Heart left ventricle (tissue), 16 donors: ENCODE data around the gene TTC16. TPM values are rescaled to one million over a fixed set of nuclear protein-coding genes. Genes with fewer than 3 reads are reported as not detected.

Source experiments
- ATAC-seq, 4 donors: fragments of 200-7000 bp; cut with Tn5 transposase; one replicate each; pipeline ENCODE4 v1.9.1; 2020 to 2022; ENCODE audit warnings: moderate library complexity in 4 of 4, mild to moderate bottlenecking in 3 of 4, moderate number of reproducible peaks in 1 of 4
- DNase-seq, 5 donors: peaks; one replicate each; pipeline ENCODE4 v3.0.0-alpha.2; 2020
- H3K27ac ChIP-seq, 12 donors: fragments of 200-600 bp; sonication (generic) in 4 of 12; one replicate each; pipeline versions ENCODE4 v1.5.0 to v1.8.0; 2016 to 2022; ENCODE audit warnings: mild to moderate bottlenecking in 2 of 12
- H3K27me3 ChIP-seq, 9 donors: fragments of 200-600 bp; sonication (generic) in 2 of 9; one replicate each; pipeline versions ENCODE4 v1.5.1 to v1.8.0; 2016 to 2022; ENCODE audit warnings: mild to moderate bottlenecking in 3 of 9
- H3K36me3 ChIP-seq, 9 donors: fragments of 200-600 bp; sonication (generic) in 2 of 9; one replicate each; pipeline versions ENCODE4 v1.5.0 to v1.8.0; 2018 to 2022; ENCODE audit warnings: mild to moderate bottlenecking in 2 of 9
- H3K4me1 ChIP-seq, 12 donors: fragments of 200-600 bp; sonication (generic) in 4 of 12; one replicate each; pipeline versions ENCODE4 v1.5.0 to v1.8.0; 2016 to 2022; ENCODE audit warnings: mild to moderate bottlenecking in 3 of 12
- H3K4me3 ChIP-seq, 12 donors: fragments of 200-600 bp; sonication (generic) in 4 of 12; one replicate each; pipeline versions ENCODE4 v1.5.0 to v1.8.0; 2017 to 2022; ENCODE audit warnings: mild to moderate bottlenecking in 9 of 12, moderate library complexity in 4 of 12
- H3K9me3 ChIP-seq, 12 donors: fragments of 200-600 bp; sonication (generic) in 4 of 12; one replicate each; pipeline versions ENCODE4 v1.5.0 to v1.8.0; 2016 to 2022; ENCODE audit warnings: mild to moderate bottlenecking in 1 of 12
- POLR2A ChIP-seq, 2 donors: fragments of 450-650 bp; IDR thresholded peaks; one replicate each; pipeline ENCODE4 v1.6.1; 2017; ENCODE audit warnings: antibody characterized with exemption in 2 of 2, mild to moderate bottlenecking in 2 of 2, moderate library complexity in 2 of 2
- WGBS, 4 donors: extraction: QIAGEN DNeasy Blood & Tissue Kit in 2 of 4; methylation state at CpG; one replicate each; pipeline versions ENCODE4 v1.1.5 to v1.1.7; 2013 to 2018; 5-methylcytosine and 5-hydroxymethylcytosine counted together
- intact Hi-C, 10 donors: fragments of 100-400 bp; cut with DNase I; formaldehyde crosslinking; loops; one replicate each; pipeline versions ENCODE4 v1.11.1 to v1.14.2; 2022
- polyA plus RNA-seq, 2 donors: library from polyadenylated mRNA; stranded (reverse); fragments of 200-250 nt; gene quantifications; one replicate each; pipeline ENCODE4 v1.2.3, GENCODE V29; 2013
- total RNA-seq, 9 donors: library from RNA; depleted of rRNA in 2 of 9; stranded (reverse); fragments of >200 nt in 2 of 9; fragmentation: NEBNext Ultra II Directional in 3 of 9; extraction: Animal tissue kit (Norgen Biotek cat#: 25700) in 3 of 9; gene quantifications; one replicate each; pipeline versions ENCODE4 v1.1.0 to v1.2.4, GENCODE V29; 2016 to 2023
- TF ChIP-seq, protein P1 (sequence below), 12 donors: fragments of 200-600 bp; sonication (generic) in 4 of 12; IDR thresholded peaks; one replicate each; pipeline versions ENCODE4 v1.5.0 to v1.8.0; 2018 to 2022; ENCODE audit warnings: antibody characterized with exemption in 12 of 12, mild to moderate bottlenecking in 5 of 12
- donor health status: ischemic (EF 13 %, LVEDD 7.1; RV severe dilation, severe dysfunction).
- donor health status: healthy with polysubstance abuse.
- donor health status: DM: no; HTN: yes; CAD: no.
- donor health status: DM: no; HTN: no; CAD: no.
- donor health status: ischemic (EF 25% LVEDD 6.9; RV normal size, moderate dysfunction).
- donor health status: ischemic (EF 25% LVEDD 5.7; RV mildly dilated, moderate dysfunction).
- donor health status: healthy.
- donor health status: DM: yes; HTN: yes; CAD: no.
- donor health status: ischemic (EF 35%, LVEDD 5.7; RV mildly dilated, moderate dysfunction).
- donor health status: nonischemic (EF 11% LVEDD 7.7; RV severe dilation, severe dysfunction).
- donor health status: DM: yes; HTN: yes; CAD: no.
- donor health status: PGD.
- donor health status: ischemic (EF 29% LVEDD 5.4; RV normal size, mild dysfunction).
- donor health status: nonischemic (EF 23%, LVEDD 6.1; RV moderate dilation, normal function).

Gene TTC16
- total and polyA plus RNA-seq, 11 donors = 0.09 to 0.61 (median 0.27) TPM; not detected in 2

DNA sequence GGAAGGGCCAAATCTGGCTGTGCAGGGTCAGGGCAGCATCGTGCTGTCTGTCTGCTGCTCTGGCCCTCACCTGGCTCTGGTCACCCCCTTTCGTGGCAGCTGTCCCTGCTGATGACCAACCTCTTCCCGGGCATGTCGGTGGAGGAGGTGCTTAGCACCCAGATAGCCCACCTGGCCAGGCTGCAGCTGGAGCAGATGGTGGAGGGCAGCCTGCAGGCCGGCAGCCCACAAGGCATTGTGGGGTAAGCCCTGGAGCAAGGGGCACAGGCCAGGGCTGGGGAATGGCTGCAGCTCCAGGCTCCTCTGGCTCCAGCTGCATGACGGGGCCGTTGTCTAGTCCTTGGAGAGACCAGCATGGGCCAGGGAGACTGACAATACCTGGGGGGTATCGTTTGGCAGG is 11.0 kb downstream of the TTC16 start:
- peaks cover 0 to 9% (median 7%) of the 10 kb centered on the region in 9 donors for H3K36me3 ChIP-seq
- H3K4me3 ChIP-seq = no peak overlapping the region
- no peak for TF ChIP-seq POLR2A (IDR thresholded peaks at IDR 0.05)
- TF ChIP-seq, protein P1, sequence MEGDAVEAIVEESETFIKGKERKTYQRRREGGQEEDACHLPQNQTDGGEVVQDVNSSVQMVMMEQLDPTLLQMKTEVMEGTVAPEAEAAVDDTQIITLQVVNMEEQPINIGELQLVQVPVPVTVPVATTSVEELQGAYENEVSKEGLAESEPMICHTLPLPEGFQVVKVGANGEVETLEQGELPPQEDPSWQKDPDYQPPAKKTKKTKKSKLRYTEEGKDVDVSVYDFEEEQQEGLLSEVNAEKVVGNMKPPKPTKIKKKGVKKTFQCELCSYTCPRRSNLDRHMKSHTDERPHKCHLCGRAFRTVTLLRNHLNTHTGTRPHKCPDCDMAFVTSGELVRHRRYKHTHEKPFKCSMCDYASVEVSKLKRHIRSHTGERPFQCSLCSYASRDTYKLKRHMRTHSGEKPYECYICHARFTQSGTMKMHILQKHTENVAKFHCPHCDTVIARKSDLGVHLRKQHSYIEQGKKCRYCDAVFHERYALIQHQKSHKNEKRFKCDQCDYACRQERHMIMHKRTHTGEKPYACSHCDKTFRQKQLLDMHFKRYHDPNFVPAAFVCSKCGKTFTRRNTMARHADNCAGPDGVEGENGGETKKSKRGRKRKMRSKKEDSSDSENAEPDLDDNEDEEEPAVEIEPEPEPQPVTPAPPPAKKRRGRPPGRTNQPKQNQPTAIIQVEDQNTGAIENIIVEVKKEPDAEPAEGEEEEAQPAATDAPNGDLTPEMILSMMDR (IDR thresholded peaks at IDR 0.05) = no peak
- H3K27me3 ChIP-seq = no peaks in the 10 kb centered on the region
- ATAC-seq = no peak
- H3K9me3 ChIP-seq = no peaks in the 10 kb centered on the region
- 78 to 85% (median 80%) methylated on average over 8 of the region's 8 CpGs for WGBS, 4 donors
- peaks cover 0 to 12% (median 7%) of the 10 kb centered on the region in 12 donors for H3K4me1 ChIP-seq
- intact Hi-C loops = loop anchor here in 2 of 10 donors (5.0 to 10.0 kb wide), 2 partner anchors 222 to 225 kb away; no protein-coding TSS in a partner anchor
- DNase-seq = peak in 1 of 5 donors; percentile 32
- H3K27ac ChIP-seq = no peak overlapping the region

DNA sequence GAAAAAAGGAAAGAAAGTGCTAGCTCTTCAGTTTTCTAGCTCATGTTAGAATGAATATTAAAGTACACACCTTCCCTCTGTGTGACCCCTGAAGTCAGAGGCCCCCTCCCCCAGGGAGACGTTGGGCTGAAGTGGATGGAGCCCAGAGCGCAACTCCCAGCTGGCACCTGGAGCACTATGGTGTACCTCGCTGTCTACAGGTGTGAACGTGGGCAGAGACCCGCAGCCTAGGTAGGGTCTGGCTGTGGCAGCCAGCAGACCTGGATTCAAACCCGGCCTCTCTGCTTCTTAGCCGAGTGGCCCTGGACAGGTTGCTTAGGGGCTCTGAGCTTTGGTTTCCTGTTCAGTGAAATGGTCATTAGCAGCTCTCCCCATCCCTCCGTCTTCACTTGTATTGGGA is 12.9 kb downstream of the TTC16 start:
- peaks cover 0 to 17% (median 8%) of the 10 kb centered on the region in 12 donors for H3K4me1 ChIP-seq
- intact Hi-C loops = loop anchor here in 2 of 10 donors (5.0 to 10.0 kb wide), 2 partner anchors 224 to 227 kb away; no protein-coding TSS in a partner anchor
- H3K4me3 ChIP-seq = no peak overlapping the region
- H3K27me3 ChIP-seq = no peaks in the 10 kb centered on the region
- ATAC-seq (no peak), DNase-seq (no peak)
- WGBS, 4 donors = 83 to 92% (median 88%) methylated on average over 7 to 8 of the region's 8 CpGs
- TF ChIP-seq POLR2A (IDR thresholded peaks at IDR 0.05) = no peak
- TF ChIP-seq, protein P1 (IDR thresholded peaks at IDR 0.05) = no peak
- peaks cover 0 to 23% (median 17%) of the 10 kb centered on the region in 9 donors for H3K36me3 ChIP-seq
- H3K27ac ChIP-seq = no peak overlapping the region
- H3K9me3 ChIP-seq = no peaks in the 10 kb centered on the region

- ATAC-seq = no peak
- no peak overlapping the region for H3K27ac ChIP-seq
- no peak for TF ChIP-seq POLR2A (IDR thresholded peaks at IDR 0.05)
- TF ChIP-seq, protein P1 (IDR thresholded peaks at IDR 0.05) = no peak
- 91 to 95% (median 92%) methylated on average over 14 to 18 of the region's 18 CpGs for WGBS, 4 donors
- no peak for DNase-seq
- no peaks in the 10 kb centered on the region for H3K9me3 ChIP-seq
- H3K4me3 ChIP-seq = no peak overlapping the region
- intact Hi-C loops = loop anchor here (1.0 to 10.0 kb wide), 8 partner anchors 62 to 227 kb away; no protein-coding TSS in a partner anchor
- peaks cover 0 to 23% (median 17%) of the 10 kb centered on the region in 9 donors for H3K36me3 ChIP-seq
- no peaks in the 10 kb centered on the region for H3K27me3 ChIP-seq
- peaks cover 0 to 19% (median 9%) of the 10 kb centered on the region in 12 donors for H3K4me1 ChIP-seq
Observed at GRCh38 chr9:127729522-127730256, 13.8 kb downstream of the TTC16 start.

DNA sequence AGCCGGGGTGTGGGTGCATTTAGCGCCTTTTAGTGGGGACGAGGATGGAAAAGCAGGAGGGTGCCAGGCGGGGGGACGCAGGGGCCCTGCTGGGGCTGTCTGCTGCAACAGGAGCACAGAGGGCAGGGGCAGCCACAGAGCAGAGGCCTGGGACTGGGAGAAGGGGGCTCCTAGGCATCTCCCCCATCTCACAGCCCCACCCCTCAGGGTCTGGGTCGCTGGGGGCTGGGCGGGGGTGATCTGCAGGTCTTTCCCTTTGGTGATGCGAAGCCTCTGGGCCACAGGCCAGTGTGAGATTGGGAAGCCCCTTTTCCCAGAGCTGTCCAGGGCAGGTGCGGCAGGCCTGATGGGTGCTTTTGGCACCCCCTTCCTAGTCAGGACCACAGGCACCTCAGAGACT is 14.4 kb downstream of the TTC16 start:
- no peak overlapping the region for H3K4me3 ChIP-seq
- intact Hi-C loops = loop anchor here in 9 of 10 donors (1.0 to 10.0 kb wide), 8 partner anchors 63 to 228 kb away; no protein-coding TSS in a partner anchor
- no peaks in the 10 kb centered on the region for H3K27me3 ChIP-seq
- no peak for TF ChIP-seq POLR2A (IDR thresholded peaks at IDR 0.05)
- TF ChIP-seq, protein P1 (IDR thresholded peaks at IDR 0.05) = no peak
- no peaks in the 10 kb centered on the region for H3K9me3 ChIP-seq
- H3K27ac ChIP-seq = no peak overlapping the region
- ATAC-seq (no peak), DNase-seq (no peak)
- H3K36me3 ChIP-seq = peaks cover 0 to 23% (median 17%) of the 10 kb centered on the region in 9 donors
- H3K4me1 ChIP-seq = peaks cover 0 to 18% (median 8%) of the 10 kb centered on the region in 12 donors
- 84 to 90% (median 88%) methylated on average over 7 to 9 of the region's 9 CpGs for WGBS, 4 donors
